ENCODE results near the gene FARP1.

The FARP1 gene

DNA sequence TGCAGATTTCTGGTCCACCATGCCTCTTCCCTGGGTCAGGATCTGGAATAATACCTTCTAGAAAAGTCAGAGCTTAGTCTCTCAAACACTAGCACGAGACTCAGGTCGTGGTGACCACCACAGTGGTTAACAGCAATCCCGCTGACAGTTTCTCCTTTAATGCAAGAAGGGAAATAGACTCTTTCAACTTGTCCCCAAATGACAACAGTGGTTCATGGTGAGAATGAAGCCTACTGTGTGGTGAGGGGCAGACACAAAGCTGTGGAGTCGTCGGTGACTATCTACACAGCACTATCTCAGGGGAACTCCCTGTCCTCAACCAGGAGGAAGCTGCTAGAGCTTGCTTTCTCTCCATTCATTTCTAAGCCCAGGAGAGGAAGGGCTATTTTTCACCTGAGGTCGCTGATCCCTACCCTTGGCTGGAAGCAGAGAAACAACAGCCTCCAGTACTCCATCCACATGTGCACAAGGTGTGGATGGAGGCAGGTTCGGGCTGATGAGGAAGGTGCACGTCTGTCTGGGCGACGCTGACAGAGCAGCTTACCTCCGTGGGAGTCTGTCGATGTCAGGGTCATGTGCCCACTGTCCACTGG lies 361.6 kb downstream of the FARP1 start:
- DNase-seq (ENCODE audit: low spot score), result no peak

Small RNA genes lying within 50 kb of the gene (small RNA-seq; reads per million reads assigned to genes)
- gene MIR3170, result 0 to 0.22 reads per million in 2 experiments
